ENCODE data around the gene ZCCHC7. TPM values are rescaled to one million over a fixed set of nuclear protein-coding genes. Genes with fewer than 3 reads are reported as not detected.
"Not testable (repeated sequence)": the region's sequence is repeated elsewhere in the genome, so short reads cannot be mapped to it uniquely, and the experiment has no call there.

ZCCHC7 gene
- total RNA-seq, 1 donor: 32.6 TPM

- H3K27me3 ChIP-seq (ENCODE audit: insufficient read depth, low read length): no peaks in the 10 kb centered on the region
- H3K36me3 ChIP-seq (ENCODE audit: insufficient read depth, low read length): peaks cover 8% of the 10 kb centered on the region
- H3K4me3 ChIP-seq (ENCODE audit: insufficient read depth, low read length): no peak overlapping the region
- TF ChIP-seq CTCF (IDR thresholded peaks at IDR 0.05; ENCODE audit: extremely low read depth, low read depth, low read length): no peak
- DNase-seq (ENCODE audit: insufficient read length, low spot score, missing footprints): no peak
- no peak overlapping the region for H3K27ac ChIP-seq (ENCODE audit: low read depth, low read length)
- peaks cover 67% of the 10 kb centered on the region for H3K79me2 ChIP-seq (ENCODE audit: insufficient read depth, low read length)
- H3K4me2 ChIP-seq (ENCODE audit: insufficient read depth, low read length): peak overlapping the region; percentile 19
- H4K20me1 ChIP-seq (ENCODE audit: insufficient read depth, low read length): peaks cover 28% of the 10 kb centered on the region
- peaks cover 4% of the 10 kb centered on the region for H3K4me1 ChIP-seq (ENCODE audit: insufficient read depth, low read length)
- no peaks in the 10 kb centered on the region for H3K9me3 ChIP-seq (ENCODE audit: low read depth, low read length)
- no peak overlapping the region for H2AFZ ChIP-seq (ENCODE audit: low read length)
Observed at GRCh38 chr9:37082214-37082765, 38.1 kb upstream of the ZCCHC7 start.

GRCh38 chr9:37083654-37084053 is 36.7 kb upstream of the ZCCHC7 start:
- DNase-seq (ENCODE audit: insufficient read length, low spot score, missing footprints): no peak
- peaks cover 28% of the 10 kb centered on the region for H4K20me1 ChIP-seq (ENCODE audit: insufficient read depth, low read length)

GRCh38 chr9:37085233-37085632 is 35.1 kb upstream of the ZCCHC7 start:
- Histone ChIP-seq H4K20me1 (ENCODE audit: insufficient read depth, low read length) (peaks cover 28% of the 10 kb centered on the region), H3K4me2 (ENCODE audit: insufficient read depth, low read length) (no peak overlapping the region), H3K4me1 (ENCODE audit: insufficient read depth, low read length) (peaks cover 4% of the 10 kb centered on the region), H3K27me3 (ENCODE audit: insufficient read depth, low read length) (no peaks in the 10 kb centered on the region), H3K27ac (ENCODE audit: low read depth, low read length) (no peak overlapping the region), H3K79me2 (ENCODE audit: insufficient read depth, low read length) (peaks cover 62% of the 10 kb centered on the region), H2AFZ (ENCODE audit: low read length) (no peak overlapping the region), H3K36me3 (ENCODE audit: insufficient read depth, low read length) (peaks cover 15% of the 10 kb centered on the region), H3K9me3 (ENCODE audit: low read depth, low read length) (no peaks in the 10 kb centered on the region), H3K4me3 (ENCODE audit: insufficient read depth, low read length) (no peak overlapping the region)
- no peak for TF ChIP-seq CTCF (IDR thresholded peaks at IDR 0.05; ENCODE audit: extremely low read depth, low read depth, low read length)
- no peak for DNase-seq (ENCODE audit: insufficient read length, low spot score, missing footprints)

More at GRCh38 chr9:37083654-37084053, 36.7 kb upstream of the ZCCHC7 start:
- Histone ChIP-seq H3K79me2 (ENCODE audit: insufficient read depth, low read length) (peaks cover 67% of the 10 kb centered on the region), H3K4me2 (ENCODE audit: insufficient read depth, low read length) (no peak overlapping the region), H3K4me1 (ENCODE audit: insufficient read depth, low read length) (peaks cover 4% of the 10 kb centered on the region), H3K27me3 (ENCODE audit: insufficient read depth, low read length) (no peaks in the 10 kb centered on the region), H3K36me3 (ENCODE audit: insufficient read depth, low read length) (peaks cover 11% of the 10 kb centered on the region), H3K9me3 (ENCODE audit: low read depth, low read length) (no peaks in the 10 kb centered on the region), H3K4me3 (ENCODE audit: insufficient read depth, low read length) (no peak overlapping the region), H2AFZ (ENCODE audit: low read length) (no peak overlapping the region), H3K27ac (ENCODE audit: low read depth, low read length) (no peak overlapping the region)
- TF ChIP-seq CTCF (IDR thresholded peaks at IDR 0.05; ENCODE audit: extremely low read depth, low read depth, low read length): no peak

- not testable (repeated sequence) for DNase-seq (ENCODE audit: insufficient read length, low spot score, missing footprints); H2AFZ ChIP-seq (ENCODE audit: low read length); H3K4me1 ChIP-seq (ENCODE audit: insufficient read depth, low read length); H3K9me3 ChIP-seq (ENCODE audit: low read depth, low read length); H3K36me3 ChIP-seq (ENCODE audit: insufficient read depth, low read length); H3K27ac ChIP-seq (ENCODE audit: low read depth, low read length); H3K79me2 ChIP-seq (ENCODE audit: insufficient read depth, low read length); H3K4me2 ChIP-seq (ENCODE audit: insufficient read depth, low read length); H3K4me3 ChIP-seq (ENCODE audit: insufficient read depth, low read length); H3K27me3 ChIP-seq (ENCODE audit: insufficient read depth, low read length); H4K20me1 ChIP-seq (ENCODE audit: insufficient read depth, low read length)
Observed at GRCh38 chr9:37092714-37093295, 27.6 kb upstream of the ZCCHC7 start.
